ENCODE data around the gene NUP210L. TPM values are rescaled to one million over a fixed set of nuclear protein-coding genes. Genes with fewer than 3 reads are reported as not detected.
"Not testable (repeated sequence)": the region's sequence is repeated elsewhere in the genome, so short reads cannot be mapped to it uniquely, and the experiment has no call there.

Gene NUP210L
- total and polyA plus RNA-seq, 2 donors from 2014 or later = 0.06 TPM; not detected in 1

GRCh38 chr1:154115180-154115579, 39.7 kb downstream of the NUP210L start:
- Histone ChIP-seq H3K4me3 (ENCODE audit: low read length in 3 of 3) (no peak overlapping the region), H3K27ac (ENCODE audit: low read depth in 2 of 2, low read length in 2 of 2) (no peak overlapping the region), H3K4me1 (ENCODE audit: control insufficient read depth in 2 of 3, insufficient read depth in 2 of 3, low read depth in 1 of 3, low read length in 3 of 3) (no peaks in the 10 kb centered on the region), H3K9me3 (ENCODE audit: control insufficient read depth in 2 of 3, insufficient read depth in 1 of 3, low read length in 3 of 3) (no peaks in the 10 kb centered on the region), H3K27me3 (ENCODE audit: control insufficient read depth, insufficient read depth, low read length) (no peaks in the 10 kb centered on the region), H3K36me3 (ENCODE audit: control insufficient read depth in 2 of 3, insufficient read depth in 3 of 3, low read length in 3 of 3) (no peaks in the 10 kb centered on the region), H3K9ac (ENCODE audit: low read length in 3 of 3) (no peak overlapping the region)
- intact Hi-C loops (cut with DNase I) = no loop called here
- TF ChIP-seq, protein P1, sequence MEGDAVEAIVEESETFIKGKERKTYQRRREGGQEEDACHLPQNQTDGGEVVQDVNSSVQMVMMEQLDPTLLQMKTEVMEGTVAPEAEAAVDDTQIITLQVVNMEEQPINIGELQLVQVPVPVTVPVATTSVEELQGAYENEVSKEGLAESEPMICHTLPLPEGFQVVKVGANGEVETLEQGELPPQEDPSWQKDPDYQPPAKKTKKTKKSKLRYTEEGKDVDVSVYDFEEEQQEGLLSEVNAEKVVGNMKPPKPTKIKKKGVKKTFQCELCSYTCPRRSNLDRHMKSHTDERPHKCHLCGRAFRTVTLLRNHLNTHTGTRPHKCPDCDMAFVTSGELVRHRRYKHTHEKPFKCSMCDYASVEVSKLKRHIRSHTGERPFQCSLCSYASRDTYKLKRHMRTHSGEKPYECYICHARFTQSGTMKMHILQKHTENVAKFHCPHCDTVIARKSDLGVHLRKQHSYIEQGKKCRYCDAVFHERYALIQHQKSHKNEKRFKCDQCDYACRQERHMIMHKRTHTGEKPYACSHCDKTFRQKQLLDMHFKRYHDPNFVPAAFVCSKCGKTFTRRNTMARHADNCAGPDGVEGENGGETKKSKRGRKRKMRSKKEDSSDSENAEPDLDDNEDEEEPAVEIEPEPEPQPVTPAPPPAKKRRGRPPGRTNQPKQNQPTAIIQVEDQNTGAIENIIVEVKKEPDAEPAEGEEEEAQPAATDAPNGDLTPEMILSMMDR (IDR thresholded peaks at IDR 0.05; ENCODE audit: borderline replicate concordance, extremely low read depth, insufficient read depth) = no peak
- no peak for FAIRE-seq
- DNase-seq = peak in 1 of 5 donors; percentile 34

GRCh38 chr1:154104433-154105082, 50.3 kb downstream of the NUP210L start:
- no peaks in the 10 kb centered on the region for H3K4me1 ChIP-seq (ENCODE audit: control insufficient read depth in 2 of 3, insufficient read depth in 2 of 3, low read depth in 1 of 3, low read length in 3 of 3)
- TF ChIP-seq, protein P1 (IDR thresholded peaks at IDR 0.05; ENCODE audit: borderline replicate concordance, extremely low read depth, insufficient read depth) = no peak
- no peak overlapping the region for H3K4me3 ChIP-seq (ENCODE audit: low read length in 3 of 3)
- H3K27me3 ChIP-seq (ENCODE audit: control insufficient read depth, insufficient read depth, low read length) = no peaks in the 10 kb centered on the region
- no peaks in the 10 kb centered on the region for H3K9me3 ChIP-seq (ENCODE audit: control insufficient read depth in 2 of 3, insufficient read depth in 1 of 3, low read length in 3 of 3)
- FAIRE-seq (no peak), DNase-seq (no peak)
- H3K36me3 ChIP-seq (ENCODE audit: control insufficient read depth in 2 of 3, insufficient read depth in 3 of 3, low read length in 3 of 3) = no peaks in the 10 kb centered on the region
- intact Hi-C loops (cut with DNase I) = no loop called here
- no peak overlapping the region for H3K9ac ChIP-seq (ENCODE audit: low read length in 3 of 3)
- H3K27ac ChIP-seq (ENCODE audit: low read depth in 2 of 2, low read length in 2 of 2) = no peak overlapping the region

DNA sequence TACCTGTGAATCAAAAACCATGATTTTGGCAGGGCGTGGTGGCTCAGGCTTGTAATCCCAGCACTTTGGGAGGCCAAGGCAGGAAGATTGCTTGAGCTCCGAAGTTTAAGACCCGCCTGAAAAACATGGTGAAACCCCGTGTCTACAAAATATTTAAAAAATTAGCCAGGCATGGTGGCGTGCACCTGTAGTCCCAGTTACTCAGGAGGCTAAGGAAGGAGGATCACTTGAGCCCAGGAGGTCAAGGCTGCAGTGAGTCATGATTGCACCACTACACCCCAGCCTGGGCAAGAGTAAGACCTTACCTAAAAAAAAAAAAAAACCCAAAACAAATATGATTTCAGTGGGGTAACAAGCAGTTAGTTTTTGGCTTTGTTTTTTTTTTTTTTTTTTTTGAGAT, 54.7 kb downstream of the NUP210L start:
- H3K9ac ChIP-seq (ENCODE audit: low read length in 3 of 3); DNase-seq; H3K9me3 ChIP-seq (ENCODE audit: control insufficient read depth in 2 of 3, insufficient read depth in 1 of 3, low read length in 3 of 3); H3K27ac ChIP-seq (ENCODE audit: low read depth in 2 of 2, low read length in 2 of 2); H3K36me3 ChIP-seq (ENCODE audit: control insufficient read depth in 2 of 3, insufficient read depth in 3 of 3, low read length in 3 of 3); H3K27me3 ChIP-seq (ENCODE audit: control insufficient read depth, insufficient read depth, low read length); FAIRE-seq; H3K4me3 ChIP-seq (ENCODE audit: low read length in 3 of 3); H3K4me1 ChIP-seq (ENCODE audit: control insufficient read depth in 2 of 3, insufficient read depth in 2 of 3, low read depth in 1 of 3, low read length in 3 of 3); intact Hi-C loops (cut with DNase I): not testable (repeated sequence)

GRCh38 chr1:154097873-154098272, 57.0 kb downstream of the NUP210L start:
- no peaks in the 10 kb centered on the region for H3K9me3 ChIP-seq (ENCODE audit: control insufficient read depth in 2 of 3, insufficient read depth in 1 of 3, low read length in 3 of 3)
- intact Hi-C loops (cut with DNase I) = no loop called here
- TF ChIP-seq, protein P1 (IDR thresholded peaks at IDR 0.05; ENCODE audit: borderline replicate concordance, extremely low read depth, insufficient read depth) = no peak
- no peak overlapping the region for H3K27ac ChIP-seq (ENCODE audit: low read depth in 2 of 2, low read length in 2 of 2)
- H3K27me3 ChIP-seq (ENCODE audit: control insufficient read depth, insufficient read depth, low read length) = no peaks in the 10 kb centered on the region
- H3K9ac ChIP-seq (ENCODE audit: low read length in 3 of 3) = no peak overlapping the region
- FAIRE-seq (no peak), DNase-seq (no peak)
- H3K4me1 ChIP-seq (ENCODE audit: control insufficient read depth in 2 of 3, insufficient read depth in 2 of 3, low read depth in 1 of 3, low read length in 3 of 3) = no peaks in the 10 kb centered on the region
- no peak overlapping the region for H3K4me3 ChIP-seq (ENCODE audit: low read length in 3 of 3)
- H3K36me3 ChIP-seq (ENCODE audit: control insufficient read depth in 2 of 3, insufficient read depth in 3 of 3, low read length in 3 of 3) = no peaks in the 10 kb centered on the region
